Measurements from ENCODE around the gene AOPEP. TPM values are rescaled to one million over a fixed set of nuclear protein-coding genes. Genes with fewer than 3 reads are reported as not detected.

AOPEP gene
- total and polyA plus RNA-seq, 10 donors, result 14.8 to 86.1 (median 51.3) TPM

GRCh38 chr9:95082401-95083084 is 356.0 kb downstream of the AOPEP start:
- TF ChIP-seq POLR2A (IDR thresholded peaks at IDR 0.05) (no peak), POLR2AphosphoS5 (IDR thresholded peaks at IDR 0.05) (peak in 1 of 3 donors; percentile 9), CTCF (IDR thresholded peaks at IDR 0.05 in 8 of 11, conservative IDR thresholded peaks at IDR 0.05 in 3 of 11) (no peak)
- DNase-seq, result peak; percentile 50
- Histone ChIP-seq H3K36me3 (peaks cover 0 to 78% (median 38%) of the 10 kb centered on the region in 6 donors), H3K4me1 (peaks cover 0 to 22% (median 14%) of the 10 kb centered on the region in 6 donors), H3K27ac (no peak overlapping the region), H3K4me3 (no peak overlapping the region), H3K9me3 (no peaks in the 10 kb centered on the region), H3K27me3 (replicated peaks in 1 of 7) (no peaks in the 10 kb centered on the region)
- 82 to 93% (median 91%) methylated on average over 17 to 18 of the region's 18 CpGs for WGBS, 5 donors
- intact Hi-C loops (cut with DNase I; ENCODE audit: low total_unique reads), result no loop called here

- no peaks in the 10 kb centered on the region for H3K27me3 ChIP-seq (replicated peaks in 1 of 7)
- H3K4me3 ChIP-seq, result no peak overlapping the region
- peak in 1 of 3 donors; percentile 32 for TF ChIP-seq POLR2AphosphoS5 (IDR thresholded peaks at IDR 0.05)
- no peak for TF ChIP-seq CTCF (IDR thresholded peaks at IDR 0.05 in 8 of 11, conservative IDR thresholded peaks at IDR 0.05 in 3 of 11)
- intact Hi-C loops (cut with DNase I; ENCODE audit: low total_unique reads), result no loop called here
- no peak overlapping the region for H3K27ac ChIP-seq
- peaks cover 0 to 85% (median 38%) of the 10 kb centered on the region in 6 donors for H3K36me3 ChIP-seq
- peak; percentile 52 for DNase-seq
- H3K9me3 ChIP-seq, result no peaks in the 10 kb centered on the region
- peaks cover 0 to 23% (median 11%) of the 10 kb centered on the region in 6 donors for H3K4me1 ChIP-seq
- WGBS, 5 donors, result 88 to 97% (median 94%) methylated on average over 24 to 39 of the region's 39 CpGs
These were observed 356.7 kb downstream of the AOPEP start for GRCh38 chr9:95083086-95083768.

DNA sequence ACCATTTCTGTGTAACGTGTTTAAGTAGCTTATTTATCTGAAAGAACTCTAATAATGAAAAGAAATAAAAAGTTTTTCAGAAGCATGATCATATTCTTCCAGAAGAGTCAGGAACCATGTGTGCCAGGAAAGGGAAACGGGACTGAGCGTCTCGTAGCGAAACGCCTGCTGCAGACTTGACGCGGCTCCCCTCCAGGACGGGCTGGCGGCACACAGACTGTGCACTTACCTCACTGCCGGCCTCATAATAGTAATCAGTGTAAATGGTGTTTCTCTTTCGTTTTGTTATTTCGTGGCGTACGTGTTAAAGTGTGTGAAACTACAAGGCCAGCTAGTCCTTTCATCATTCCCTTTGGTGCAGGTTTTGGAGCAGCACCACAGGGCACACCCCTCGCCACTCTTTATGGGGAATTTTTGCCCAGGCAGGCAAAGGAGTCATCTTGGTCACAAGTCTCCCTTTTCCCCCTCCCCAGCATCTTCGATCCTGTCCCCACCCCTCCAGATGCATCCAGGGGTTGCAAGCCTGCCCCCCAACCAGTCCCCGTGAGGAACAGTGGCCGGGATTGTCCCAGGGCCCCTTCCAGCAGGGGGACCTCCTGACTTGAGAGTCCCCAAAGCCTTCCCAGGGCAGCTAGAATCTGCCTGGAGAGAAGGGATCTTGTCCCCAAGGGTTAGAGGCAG is 357.9 kb downstream of the AOPEP start:
- no peaks in the 10 kb centered on the region for H3K9me3 ChIP-seq
- 88 to 93% (median 92%) methylated on average over 19 of the region's 19 CpGs for WGBS, 5 donors
- peaks cover 0 to 94% (median 38%) of the 10 kb centered on the region in 6 donors for H3K36me3 ChIP-seq
- H3K27me3 ChIP-seq (replicated peaks in 1 of 7), result no peaks in the 10 kb centered on the region
- H3K27ac ChIP-seq, result no peak overlapping the region
- H3K4me3 ChIP-seq, result no peak overlapping the region
- peaks cover 0 to 23% (median 4%) of the 10 kb centered on the region in 6 donors for H3K4me1 ChIP-seq
- intact Hi-C loops (cut with DNase I; ENCODE audit: low total_unique reads), result no loop called here
- peak in 2 of 3 donors; percentile 18 to 22 for TF ChIP-seq POLR2AphosphoS5 (IDR thresholded peaks at IDR 0.05)
- no peak for TF ChIP-seq POLR2A (IDR thresholded peaks at IDR 0.05)
- DNase-seq, result peak; percentile 30

- 91 to 93% (median 92%) methylated on average over 28 to 29 of the region's 29 CpGs for WGBS, 5 donors
- Histone ChIP-seq H3K36me3 (peaks cover 0 to 89% (median 38%) of the 10 kb centered on the region in 6 donors), H3K4me3 (no peak overlapping the region), H3K27me3 (replicated peaks in 1 of 7) (no peaks in the 10 kb centered on the region), H3K27ac (no peak overlapping the region), H3K4me1 (peaks cover 0 to 28% (median 8%) of the 10 kb centered on the region in 6 donors), H3K9me3 (no peaks in the 10 kb centered on the region)
- DNase-seq, result peak; percentile 68
- intact Hi-C loops (cut with DNase I; ENCODE audit: low total_unique reads), result no loop called here
- TF ChIP-seq POLR2A (IDR thresholded peaks at IDR 0.05) (no peak), POLR2AphosphoS5 (IDR thresholded peaks at IDR 0.05) (peak in 1 of 3 donors; percentile 50), CTCF (IDR thresholded peaks at IDR 0.05 in 8 of 11, conservative IDR thresholded peaks at IDR 0.05 in 3 of 11) (no peak)
These were observed 358.7 kb downstream of the AOPEP start for GRCh38 chr9:95085036-95085770.

Measured in spleen (tissue), 11 donors.